HG03558 (cell line): ENCODE measurements around the gene PCCA.
"Not testable (repeated sequence)": the region's sequence is repeated elsewhere in the genome, so short reads cannot be mapped to it uniquely, and the experiment has no call there.

Source experiments
- ATAC-seq: cut with Tn5 transposase; IDR thresholded peaks from one replicate; pipeline ENCODE4 v1.9.1; 2021; ENCODE audit warnings: moderate number of reproducible peaks; ENCODE audit not compliant: unreplicated experiment; ENCODE audit errors: extremely low read depth

The PCCA gene

GRCh38 chr13:100088644-100089464 lies at the start of gene PCCA:
Gene PCCA, plus strand, starts transcription at chr13:100089093. Its CDS starts 28 bp downstream, at chr13:100089121.
- ATAC-seq: peak; percentile 87

GRCh38 chr13:100039740-100040139 lies 49.2 kb upstream of the PCCA start:
- ATAC-seq: no peak

- ATAC-seq: no peak
These were observed 48.7 kb upstream of the PCCA start for GRCh38 chr13:100040196-100040595.

- no peak for ATAC-seq
These were observed 44.0 kb upstream of the PCCA start for GRCh38 chr13:100044936-100045335.

- no peak for ATAC-seq
These were observed 43.5 kb upstream of the PCCA start for GRCh38 chr13:100045355-100045754.

- ATAC-seq: no peak
These were observed 37.8 kb upstream of the PCCA start for GRCh38 chr13:100051070-100051469.

- no peak for ATAC-seq
These were observed 29.1 kb upstream of the PCCA start for GRCh38 chr13:100059827-100060226.

- ATAC-seq: no peak
These were observed 25.6 kb upstream of the PCCA start for GRCh38 chr13:100063333-100063732.

GRCh38 chr13:100063906-100064305 lies 25.0 kb upstream of the PCCA start:
- no peak for ATAC-seq

- ATAC-seq: no peak
These were observed 20.6 kb upstream of the PCCA start for GRCh38 chr13:100068133-100068931.

GRCh38 chr13:100069278-100069677 lies 19.6 kb upstream of the PCCA start:
- no peak for ATAC-seq

- no peak for ATAC-seq
These were observed 12.9 kb upstream of the PCCA start for GRCh38 chr13:100075700-100076587.

- ATAC-seq: not testable (repeated sequence)
These were observed 9.9 kb upstream of the PCCA start for GRCh38 chr13:100079003-100079402.

GRCh38 chr13:100083401-100083800 lies 5.5 kb upstream of the PCCA start:
- not testable (repeated sequence) for ATAC-seq

- no peak for ATAC-seq
These were observed 635 bp upstream of the PCCA start for GRCh38 chr13:100088273-100088643.

- no peak for ATAC-seq
These were observed 656 bp downstream of the PCCA start for GRCh38 chr13:100089465-100090032.

GRCh38 chr13:100090861-100091260 lies 2.0 kb downstream of the PCCA start:
- no peak for ATAC-seq

- ATAC-seq: no peak
These were observed 2.5 kb downstream of the PCCA start for GRCh38 chr13:100091391-100091790.

- ATAC-seq: not testable (repeated sequence)
These were observed 3.4 kb downstream of the PCCA start for GRCh38 chr13:100092273-100092672.

- ATAC-seq: no peak
These were observed 6.6 kb downstream of the PCCA start for GRCh38 chr13:100095498-100095897.
